ENCODE measurements around the gene SPSB4.
A peak's percentile ranks its signal among the peaks of the same experiment; 100 is the strongest.

The SPSB4 gene

DNA sequence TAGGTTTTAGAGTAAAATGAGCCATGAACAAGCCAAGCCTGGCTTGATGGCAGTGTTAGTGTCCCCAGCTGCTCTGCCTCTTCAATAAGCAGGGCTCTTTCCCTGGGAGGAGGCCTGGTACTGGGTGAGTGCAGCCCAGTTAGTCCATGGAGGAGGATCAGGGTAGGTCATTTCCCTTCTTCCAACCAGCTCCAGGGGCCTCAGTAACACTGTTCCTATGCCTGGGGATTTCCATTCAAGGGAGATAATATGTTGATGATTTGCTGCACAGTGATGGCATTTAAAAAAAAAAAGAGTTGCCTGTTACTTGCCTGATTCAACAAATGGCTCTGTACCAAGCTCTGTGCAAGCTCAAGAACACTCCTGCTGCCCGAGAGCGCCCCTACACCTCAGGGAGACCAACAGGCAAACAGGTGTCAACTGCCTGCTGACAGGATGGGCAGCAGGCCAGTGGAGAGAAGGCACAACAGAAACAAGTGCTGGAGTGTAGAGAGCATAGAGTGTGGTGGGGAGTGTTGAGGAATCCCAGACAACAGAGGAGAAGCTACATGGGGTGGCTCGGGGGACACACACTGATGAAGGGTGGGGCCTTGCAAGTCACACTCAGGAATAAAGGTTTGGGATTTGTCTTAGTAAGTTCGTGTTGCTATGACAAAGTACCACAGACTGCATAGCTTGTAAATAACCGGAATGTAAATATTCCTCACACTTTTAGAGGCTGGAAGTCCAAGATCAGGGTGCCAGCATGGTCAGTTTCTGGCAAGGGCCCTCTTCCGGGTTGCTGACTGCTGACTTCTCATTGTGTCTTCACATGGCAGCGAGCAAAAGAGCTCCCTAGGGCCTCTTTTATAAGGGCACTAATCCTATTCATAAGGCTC, 101.9 kb downstream of the SPSB4 start:
- no peak for DNase-seq (ENCODE audit: low read depth)

DNA sequence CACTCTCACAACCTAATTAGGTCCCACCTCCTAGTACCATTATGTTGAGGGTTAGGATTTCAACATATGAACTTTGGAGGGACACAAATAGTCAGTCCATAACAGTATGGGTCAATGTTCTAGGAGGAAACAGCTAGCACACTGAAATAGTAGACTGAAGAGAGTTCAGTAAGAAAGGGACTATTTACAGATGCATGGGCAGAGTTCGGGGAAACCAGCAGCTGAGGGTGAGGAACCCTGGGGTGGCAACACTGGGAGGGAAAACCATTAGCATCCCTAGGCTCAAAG, 102.5 kb downstream of the SPSB4 start:
- DNase-seq (ENCODE audit: low read depth), result no peak

DNA sequence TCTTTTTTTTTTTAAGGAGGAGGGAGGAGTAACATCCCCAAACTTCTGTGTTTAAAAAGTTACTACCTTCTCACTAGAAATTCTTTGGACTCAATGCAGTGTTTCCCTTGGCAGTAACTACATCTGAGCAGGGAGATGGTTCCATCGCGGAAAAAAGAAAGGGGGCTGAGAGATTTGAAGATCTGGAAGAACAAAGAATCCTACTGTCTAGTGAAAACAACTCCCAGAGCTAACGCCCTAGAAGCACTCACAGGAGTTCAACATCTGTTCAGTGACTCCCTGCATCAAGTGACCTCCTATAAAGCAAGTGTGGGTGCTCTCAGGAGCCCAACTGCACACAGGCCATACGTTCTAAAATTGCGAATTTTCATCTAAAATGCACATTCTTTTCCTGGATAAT, 113.7 kb downstream of the SPSB4 start:
- DNase-seq (ENCODE audit: low read depth), result no peak

DNA sequence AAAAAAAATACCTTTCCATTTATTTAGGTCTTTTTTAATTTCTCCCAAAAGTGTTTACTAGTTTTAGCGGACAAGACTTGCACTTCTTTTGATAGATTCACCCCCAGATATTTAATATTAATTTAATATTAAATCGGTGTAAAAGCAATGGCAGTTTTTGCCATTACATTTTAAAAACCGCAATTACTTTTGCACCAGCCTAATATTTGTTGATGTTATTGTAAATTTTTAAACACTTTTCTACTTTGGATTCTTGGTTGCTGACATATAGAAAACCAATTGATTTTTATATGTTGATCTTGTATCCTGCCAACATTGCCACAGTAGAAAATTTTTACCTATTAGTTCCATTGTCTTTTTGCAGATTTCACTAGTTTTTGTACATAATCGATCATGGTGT, 116.5 kb downstream of the SPSB4 start:
- DNase-seq (ENCODE audit: low read depth), result no peak

DNA sequence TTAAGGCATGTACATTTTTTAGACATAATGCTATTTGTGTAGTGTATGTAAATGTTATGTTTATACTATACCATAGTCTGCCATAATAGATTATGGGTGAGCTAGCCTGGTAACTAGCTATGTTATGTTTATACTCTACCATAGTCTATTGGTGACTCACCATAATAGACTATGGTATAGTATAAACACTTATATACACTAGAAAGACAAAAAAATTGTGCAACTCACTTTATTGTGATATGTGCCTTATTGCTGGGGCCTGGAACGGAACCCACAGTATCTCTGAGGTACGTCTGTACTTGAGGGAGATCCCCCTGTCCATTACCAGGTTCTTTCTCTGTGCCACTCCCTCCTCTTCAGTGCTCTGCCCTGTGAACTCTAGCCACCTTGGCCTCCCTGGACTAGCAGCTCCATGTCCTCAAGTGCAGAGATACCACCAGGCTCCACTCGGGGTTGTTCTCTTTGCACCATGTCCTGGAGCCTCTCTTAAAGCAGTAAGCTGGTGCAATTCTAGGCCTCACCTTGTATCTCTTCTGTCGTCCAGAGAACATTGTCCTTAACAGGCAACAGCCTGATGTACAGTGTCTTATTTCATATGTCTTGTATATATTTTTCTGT, 119.6 kb downstream of the SPSB4 start:
- DNase-seq (ENCODE audit: low read depth), result no peak

DNA sequence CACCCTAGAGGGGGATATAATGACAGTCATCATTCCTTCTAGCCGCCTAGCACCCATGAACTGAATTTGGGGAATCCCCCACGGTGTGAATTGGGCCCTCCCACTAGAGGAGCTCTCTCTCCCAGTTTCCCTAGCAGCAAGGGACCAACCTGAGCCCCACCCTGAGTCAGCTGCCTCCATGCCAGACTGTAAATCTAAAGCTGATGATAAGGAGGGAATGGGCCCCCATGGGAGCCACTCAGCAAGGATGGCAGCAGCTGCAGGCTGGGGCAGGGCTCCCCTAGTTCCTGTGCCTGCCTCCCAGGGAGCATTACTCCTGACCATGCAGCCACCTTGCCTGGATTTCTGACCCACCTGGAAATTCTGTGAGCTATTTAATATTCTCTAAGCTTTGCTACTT, 123.5 kb downstream of the SPSB4 start:
- DNase-seq (ENCODE audit: low read depth), result no peak

DNA sequence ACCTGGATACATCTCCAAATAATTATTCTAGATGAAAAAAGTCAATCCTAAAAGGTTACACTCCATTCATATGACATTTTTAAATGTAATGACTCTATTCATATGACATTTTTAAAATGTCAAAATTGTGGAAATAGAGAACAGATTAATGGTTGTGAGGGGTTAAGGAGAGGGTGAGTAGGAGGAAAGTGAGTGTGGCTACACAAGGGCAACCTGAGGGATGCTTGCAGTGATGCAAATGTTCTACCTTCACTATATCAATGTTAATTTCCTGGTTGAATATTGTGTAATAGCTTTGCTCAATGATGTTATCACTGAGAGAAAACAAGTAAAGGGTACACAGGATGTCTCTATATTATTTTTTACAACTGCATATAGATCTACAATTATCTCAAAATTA, 125.6 kb downstream of the SPSB4 start:
- no peak for DNase-seq (ENCODE audit: low read depth)

DNA sequence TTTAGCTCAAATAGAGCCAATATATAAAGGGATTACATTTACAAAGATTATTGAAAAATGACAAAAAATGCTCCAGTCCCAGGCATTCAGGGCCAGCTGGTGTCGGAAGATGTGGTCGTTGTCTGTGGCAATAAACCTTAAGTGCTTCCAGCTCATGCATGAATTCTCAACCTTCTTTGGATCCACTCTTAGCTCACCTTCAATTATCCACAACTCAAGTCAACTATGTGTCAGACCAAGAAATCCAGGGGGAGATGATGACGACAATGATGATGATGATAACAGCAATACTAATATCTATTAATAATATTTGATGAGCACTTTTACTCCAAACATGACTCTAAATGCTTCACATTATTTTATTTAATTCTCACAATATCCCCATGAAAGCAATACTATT, 126.9 kb downstream of the SPSB4 start:
- DNase-seq (ENCODE audit: low read depth), result no peak

DNA sequence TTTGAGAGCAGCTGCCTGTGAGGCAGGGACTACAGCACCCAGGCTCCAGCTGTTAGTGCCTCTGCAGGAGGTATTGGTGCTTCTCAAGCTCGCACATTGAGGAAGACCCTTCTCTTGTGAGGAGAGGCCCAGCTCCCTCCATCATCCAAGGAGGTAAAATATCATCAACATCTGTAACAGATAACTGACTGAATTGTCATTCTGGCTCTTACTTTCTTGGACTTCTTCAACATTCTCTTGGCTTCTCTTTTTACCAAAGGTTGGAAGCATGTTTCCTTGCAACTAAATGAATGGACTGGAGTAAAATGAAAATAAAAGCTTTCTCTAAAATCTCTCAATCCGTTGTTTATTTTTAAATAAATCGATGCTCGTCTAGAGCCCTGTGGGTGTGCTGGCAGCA, 127.4 kb downstream of the SPSB4 start:
- DNase-seq (ENCODE audit: low read depth), result no peak

DNA sequence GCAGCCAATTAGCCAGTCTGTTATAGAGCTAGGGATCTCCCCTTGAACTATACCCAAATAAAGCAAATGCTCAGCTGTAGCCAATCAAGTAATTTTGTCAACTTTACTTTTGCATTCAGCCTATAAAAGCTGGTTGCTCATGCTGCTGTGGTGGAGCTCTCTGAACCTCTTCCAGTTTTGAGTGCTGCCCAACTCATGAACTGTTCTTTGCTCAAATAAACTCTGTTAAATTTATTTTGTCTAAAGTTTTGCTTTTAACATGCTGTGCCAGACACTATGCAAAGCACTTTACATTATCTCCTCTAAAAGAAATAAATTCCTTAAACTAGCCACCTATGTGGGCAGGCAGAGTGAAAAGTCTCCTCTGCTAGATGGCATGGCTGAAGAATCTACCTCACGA, 128.8 kb downstream of the SPSB4 start:
- DNase-seq (ENCODE audit: low read depth), result no peak

DNA sequence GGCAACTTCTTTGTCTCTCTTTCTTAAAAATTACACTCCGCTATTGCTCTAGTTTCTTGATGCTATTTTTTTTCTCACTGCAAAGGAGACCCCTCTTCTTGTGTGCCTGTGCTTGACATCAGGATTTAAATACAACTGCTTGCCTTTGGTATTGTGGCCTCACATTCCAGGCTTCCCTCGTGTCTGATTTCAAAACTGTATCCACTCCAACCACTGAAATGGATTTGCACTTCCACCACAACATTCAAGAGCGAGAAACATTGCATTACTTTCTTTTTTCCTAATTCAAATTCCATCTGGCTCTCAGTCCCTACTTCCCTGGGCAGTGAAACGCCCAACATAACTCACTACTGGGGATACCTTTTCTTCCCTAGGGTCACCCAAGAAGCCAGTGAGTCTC, 130.0 kb downstream of the SPSB4 start:
- DNase-seq (ENCODE audit: low read depth), result no peak

DNA sequence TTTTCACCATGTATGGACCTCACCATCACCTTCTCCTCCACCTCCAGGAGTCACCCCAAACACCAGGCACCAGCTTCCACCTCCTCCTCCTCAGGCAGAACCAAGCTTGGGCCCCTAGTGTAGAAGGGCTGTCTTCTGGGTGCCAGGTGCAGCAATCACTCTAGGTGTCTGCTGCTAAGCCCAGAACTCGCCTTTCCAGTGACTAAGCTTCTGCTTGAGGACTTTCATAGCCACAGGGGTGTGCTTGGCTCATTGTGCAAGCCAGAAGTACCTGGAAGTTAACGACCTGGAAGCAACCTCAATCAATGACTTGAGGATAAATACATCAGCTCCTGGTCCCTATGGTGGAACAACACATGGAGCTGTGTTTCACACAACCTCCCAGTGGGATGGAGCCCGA, 130.7 kb downstream of the SPSB4 start:
- no peak for DNase-seq (ENCODE audit: low read depth)

DNA sequence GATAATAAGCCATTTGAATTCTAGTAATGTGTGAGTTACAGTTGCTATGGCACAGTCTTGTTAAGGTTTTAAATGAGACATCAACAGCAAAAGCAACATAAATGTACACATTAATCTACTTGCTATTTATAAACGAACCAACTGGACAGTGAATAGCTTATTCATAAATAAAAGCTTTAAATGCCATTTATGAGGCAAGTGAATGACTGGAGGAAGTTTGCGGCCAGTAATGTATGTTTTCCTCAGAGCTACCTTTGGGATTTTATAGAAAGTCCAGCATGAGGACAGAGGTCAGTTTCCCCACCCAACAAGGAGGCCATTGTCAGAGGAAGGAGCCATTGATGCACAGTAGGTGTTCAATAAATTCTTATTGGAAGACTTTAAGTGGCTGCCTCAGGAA, 132.5 kb downstream of the SPSB4 start:
- no peak for DNase-seq (ENCODE audit: low read depth)

DNA sequence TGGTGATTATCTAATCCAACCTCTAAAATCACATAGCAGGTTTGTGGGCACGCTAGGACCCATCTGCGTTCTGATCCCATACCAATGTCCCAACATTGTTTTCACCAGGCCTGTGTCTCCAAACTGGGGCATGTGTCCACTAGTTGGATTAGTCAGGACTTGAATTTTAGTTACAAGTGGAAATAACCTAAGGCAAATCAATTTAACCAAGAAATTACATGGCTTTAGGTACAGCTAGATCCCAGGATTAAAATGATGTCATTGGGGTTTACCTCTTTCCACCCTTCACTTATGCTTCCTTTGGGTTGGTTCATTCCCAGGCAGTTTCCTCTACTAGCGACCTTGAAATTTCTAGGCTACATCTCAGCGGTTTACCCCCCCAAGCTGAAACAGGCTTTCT, 133.3 kb downstream of the SPSB4 start:
- no peak for DNase-seq (ENCODE audit: low read depth)

DNA sequence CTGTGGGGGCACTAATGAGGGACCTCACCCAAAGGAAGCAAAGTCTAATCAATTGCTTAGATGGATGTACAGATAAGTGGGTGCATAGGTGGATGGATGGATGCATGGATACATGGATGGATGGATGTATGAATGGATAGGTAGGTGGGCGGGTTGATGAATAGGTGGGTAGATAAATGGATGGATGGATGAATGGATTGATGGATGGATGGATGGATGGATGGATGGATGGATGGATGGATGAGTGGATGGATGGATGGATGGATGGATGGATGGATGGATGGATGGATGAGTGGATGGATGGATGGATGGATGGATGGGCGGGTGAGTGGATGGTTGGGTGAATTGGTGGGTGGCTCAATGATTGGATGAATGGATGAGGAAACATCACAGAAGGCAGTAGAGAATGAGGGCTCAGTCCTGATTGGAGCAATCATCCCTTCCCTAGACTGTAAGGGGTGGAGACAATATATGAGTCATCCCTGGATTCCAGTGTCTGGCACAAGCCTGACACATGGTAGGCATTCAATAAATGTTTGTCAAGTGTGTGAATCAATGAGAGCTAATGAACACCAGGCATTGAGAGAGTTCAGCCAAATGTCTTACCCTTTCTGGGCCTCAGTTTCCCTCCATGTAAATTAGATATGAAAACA, 140.1 kb downstream of the SPSB4 start:
- no peak for DNase-seq (ENCODE audit: low read depth)

DNA sequence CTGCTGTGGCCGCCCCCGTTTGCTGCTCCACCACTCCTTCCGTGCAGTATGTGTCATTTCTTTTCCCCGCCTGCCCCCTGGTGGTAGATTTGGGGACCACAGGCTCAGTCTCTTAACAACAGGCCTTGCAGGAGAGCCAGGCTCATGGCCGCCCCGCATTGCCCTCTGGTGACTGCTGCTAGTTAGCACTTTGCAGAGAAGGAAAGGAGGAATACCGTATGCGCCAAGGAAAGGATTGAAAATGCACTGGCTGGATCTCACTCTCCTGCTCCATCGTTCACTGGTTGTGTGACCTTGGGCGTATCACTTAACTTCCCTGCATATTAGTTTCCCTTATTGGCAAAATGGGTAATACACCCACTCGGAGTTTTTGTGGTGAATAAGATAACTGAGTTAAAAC, 141.2 kb downstream of the SPSB4 start:
- peak; percentile 79 for DNase-seq (ENCODE audit: low read depth)

DNA sequence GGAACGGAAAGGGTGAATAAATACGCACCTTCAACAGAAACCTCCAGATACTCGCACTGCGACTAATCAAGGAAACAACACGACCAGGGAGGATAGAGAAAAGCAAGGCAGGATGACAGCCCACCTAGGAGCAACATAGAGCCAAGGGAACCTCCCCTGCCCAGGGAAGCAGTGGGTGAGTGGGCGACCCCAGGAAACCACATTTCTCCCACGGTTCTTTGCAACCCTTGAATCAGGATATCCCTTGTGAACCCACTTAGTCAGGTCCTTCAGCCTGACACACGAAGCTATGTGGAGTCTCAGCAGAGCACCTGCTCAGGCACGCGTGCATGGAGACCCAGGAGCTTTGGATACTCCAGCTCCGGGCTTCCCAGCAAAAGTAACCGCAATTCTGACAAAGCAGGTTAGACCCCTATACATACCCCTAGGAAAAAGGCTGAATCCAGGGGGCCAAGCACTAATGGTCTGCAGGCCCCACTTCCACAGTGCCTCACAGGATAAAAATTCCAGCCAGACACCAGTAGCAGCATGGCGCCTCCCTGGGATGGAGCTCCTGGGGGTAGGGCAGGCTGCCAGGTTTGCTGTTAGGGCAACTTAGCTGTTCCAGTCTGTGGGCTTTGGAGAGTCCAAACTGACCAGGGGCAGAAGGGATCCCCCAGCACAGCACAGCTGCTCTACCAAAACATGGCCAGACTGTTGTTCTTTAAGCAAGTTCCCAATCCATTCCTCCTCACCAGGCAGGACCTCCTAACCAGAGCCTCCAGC, 142.1 kb downstream of the SPSB4 start:
- DNase-seq (ENCODE audit: low read depth), result no peak

All from CMK (cell line).